Measurements from ENCODE around the gene TBC1D12. TPM values are rescaled to one million over a fixed set of nuclear protein-coding genes. Genes with fewer than 3 reads are reported as not detected.
A peak's percentile ranks its signal among the peaks of the same experiment; 100 is the strongest.

TBC1D12 gene
- total RNA-seq: 1 to 10 TPM; 4.1 to 8.2 (median 5.3) TPM
- 1 to 10 TPM; 5.4 to 9.2 TPM for polyA plus RNA-seq

GRCh38 chr10:94402204-94402842 is at the start of gene TBC1D12:
Gene TBC1D12, plus strand, starts transcription at chr10:94402541. Its CDS starts 73 bp downstream, at chr10:94402614.
- peak; percentile 94 to 98 (median 96) for DNase-seq
- WGBS, 2 donors: 0 to 1% methylated on average over 36 to 56 of the region's 56 CpGs
- Histone ChIP-seq H3K27me3 (no peaks in the 10 kb centered on the region), H3K27ac (peak within 1 kb of the TSS; percentile 93 to 97 (median 96)), H3K4me1 (peaks cover 4 to 11% (median 10%) of the 10 kb centered on the region in 3 donors), H3K9me3 (no peaks in the 10 kb centered on the region), H3K36me3 (no peaks in the 10 kb centered on the region), H3K4me3 (peak within 1 kb of the TSS; percentile 62 to 90 (median 82))
- intact Hi-C loops (cut with DNase I): no loop called here
- FAIRE-seq: no peak
- no peak for TF ChIP-seq CTCF (IDR thresholded peaks at IDR 0.05)
- ATAC-seq: peak; percentile 90 to 96 (median 92)

GRCh38 chr10:94353336-94353735 is 49.0 kb upstream of the TBC1D12 start:
- Histone ChIP-seq H3K9me3 (no peaks in the 10 kb centered on the region), H3K4me1 (no peaks in the 10 kb centered on the region), H3K36me3 (peaks cover 0 to 44% (median 3%) of the 10 kb centered on the region in 3 donors), H3K27ac (no peak overlapping the region), H3K4me3 (no peak overlapping the region), H3K27me3 (no peaks in the 10 kb centered on the region)
- intact Hi-C loops (cut with DNase I): no loop called here
- TF ChIP-seq CTCF (IDR thresholded peaks at IDR 0.05): no peak
- FAIRE-seq (no peak), ATAC-seq (no peak), DNase-seq (no peak)
- WGBS, 2 donors: 96 to 98% methylated on average over 3 of the region's 3 CpGs

GRCh38 chr10:94355841-94356240 is 46.5 kb upstream of the TBC1D12 start:
- no peak for TF ChIP-seq CTCF (IDR thresholded peaks at IDR 0.05)
- Histone ChIP-seq H3K27ac (no peak overlapping the region), H3K27me3 (no peaks in the 10 kb centered on the region), H3K4me1 (peaks cover 0 to 1% (median 0%) of the 10 kb centered on the region in 3 donors), H3K4me3 (no peak overlapping the region), H3K9me3 (no peaks in the 10 kb centered on the region), H3K36me3 (peaks cover 0 to 34% (median 0%) of the 10 kb centered on the region in 3 donors)
- DNase-seq (no peak), FAIRE-seq (no peak), ATAC-seq (no peak)
- intact Hi-C loops (cut with DNase I): no loop called here
- WGBS, 2 donors: 96 to 97% methylated on average over 2 of the region's 2 CpGs

DNA sequence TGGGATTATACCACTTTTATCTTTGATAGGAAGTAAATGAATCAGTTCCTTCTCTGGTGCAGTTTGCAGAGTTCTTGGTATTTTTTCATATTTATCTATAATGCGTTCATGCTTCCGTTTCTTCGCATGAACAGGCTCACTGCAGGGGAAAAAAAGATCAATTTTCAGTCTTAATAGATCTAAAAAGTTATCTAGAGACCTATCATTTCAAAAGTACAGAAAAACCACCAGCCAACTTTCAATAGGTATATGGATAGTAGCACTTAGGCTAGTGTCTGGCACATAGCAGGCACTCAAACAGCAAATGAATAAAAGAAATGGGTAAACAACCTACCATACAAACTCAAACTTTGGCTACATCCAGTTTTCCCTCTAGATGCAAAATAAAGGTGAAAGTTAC is 45.1 kb upstream of the TBC1D12 start:
- Histone ChIP-seq H3K27me3 (no peaks in the 10 kb centered on the region), H3K4me1 (peaks cover 4 to 14% (median 8%) of the 10 kb centered on the region in 3 donors), H3K4me3 (no peak overlapping the region), H3K27ac (no peak overlapping the region), H3K36me3 (peaks cover 0 to 31% (median 0%) of the 10 kb centered on the region in 3 donors), H3K9me3 (no peaks in the 10 kb centered on the region)
- WGBS, 2 donors: 94 to 95% methylated on average over 3 of the region's 3 CpGs
- FAIRE-seq (no peak), DNase-seq (no peak), ATAC-seq (no peak)
- no peak for TF ChIP-seq CTCF (IDR thresholded peaks at IDR 0.05)
- intact Hi-C loops (cut with DNase I): no loop called here

GRCh38 chr10:94358480-94358879 is 43.9 kb upstream of the TBC1D12 start:
- ATAC-seq (no peak), DNase-seq (no peak), FAIRE-seq (no peak)
- Histone ChIP-seq H3K36me3 (peaks cover 0 to 20% (median 0%) of the 10 kb centered on the region in 3 donors), H3K9me3 (no peaks in the 10 kb centered on the region), H3K27ac (no peak overlapping the region), H3K4me1 (peaks cover 4 to 14% (median 8%) of the 10 kb centered on the region in 3 donors), H3K4me3 (no peak overlapping the region), H3K27me3 (no peaks in the 10 kb centered on the region)
- intact Hi-C loops (cut with DNase I): no loop called here
- no peak for TF ChIP-seq CTCF (IDR thresholded peaks at IDR 0.05)
- 64 to 65% methylated on average over 2 of the region's 2 CpGs for WGBS, 2 donors
